Measurements from ENCODE around the gene FRZB. TPM values are rescaled to one million over a fixed set of nuclear protein-coding genes. Genes with fewer than 3 reads are reported as not detected.

The FRZB gene
- total RNA-seq, 1 donor from 2014 or later: 0.32 TPM

- ATAC-seq: no peak
These were observed 82.3 kb downstream of the FRZB start for GRCh38 chr2:182784058-182784706.

Other genes starting within 250 kb of the FRZB start
- gene DNAJC10, start 150.4 kb downstream of the FRZB start, total RNA-seq: 32.1 TPM
- gene NCKAP1, start 171.8 kb upstream of the FRZB start, total RNA-seq: 121 TPM
- gene DUSP19, start 212.1 kb upstream of the FRZB start, total RNA-seq: 1.2 TPM